Stimulated activated CD8-positive, alpha-beta memory T cell treated with anti-CD3 and anti-CD28 coated beads, Interleukin-2, amount 100 ng/mL, for 1 hour (primary cell): ENCODE data around the gene DGLUCY.
"Not testable (repeated sequence)": the region's sequence is repeated elsewhere in the genome, so short reads cannot be mapped to it uniquely, and the experiment has no call there.

ENCODE experiments used
- DNase-seq, 2 donors: peaks; one replicate each; pipeline ENCODE4 v3.0.0-alpha.2; 2020; ENCODE audit warnings: low read depth in 2 of 2

DGLUCY gene, protein sequence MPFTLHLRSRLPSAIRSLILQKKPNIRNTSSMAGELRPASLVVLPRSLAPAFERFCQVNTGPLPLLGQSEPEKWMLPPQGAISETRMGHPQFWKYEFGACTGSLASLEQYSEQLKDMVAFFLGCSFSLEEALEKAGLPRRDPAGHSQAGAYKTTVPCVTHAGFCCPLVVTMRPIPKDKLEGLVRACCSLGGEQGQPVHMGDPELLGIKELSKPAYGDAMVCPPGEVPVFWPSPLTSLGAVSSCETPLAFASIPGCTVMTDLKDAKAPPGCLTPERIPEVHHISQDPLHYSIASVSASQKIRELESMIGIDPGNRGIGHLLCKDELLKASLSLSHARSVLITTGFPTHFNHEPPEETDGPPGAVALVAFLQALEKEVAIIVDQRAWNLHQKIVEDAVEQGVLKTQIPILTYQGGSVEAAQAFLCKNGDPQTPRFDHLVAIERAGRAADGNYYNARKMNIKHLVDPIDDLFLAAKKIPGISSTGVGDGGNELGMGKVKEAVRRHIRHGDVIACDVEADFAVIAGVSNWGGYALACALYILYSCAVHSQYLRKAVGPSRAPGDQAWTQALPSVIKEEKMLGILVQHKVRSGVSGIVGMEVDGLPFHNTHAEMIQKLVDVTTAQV

DNA sequence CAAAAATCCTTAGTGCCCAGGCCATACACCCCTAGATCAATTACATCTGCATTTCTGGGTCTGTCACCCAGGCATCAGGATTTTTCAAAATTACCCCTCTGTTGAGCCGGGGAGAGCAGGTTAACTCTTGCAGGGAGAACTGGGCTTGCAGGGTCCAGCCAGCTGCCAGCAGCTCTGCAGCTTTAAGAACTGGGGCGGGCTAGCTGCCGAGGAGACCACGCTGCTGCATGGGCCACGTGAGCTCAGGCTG, at the start of gene DGLUCY:
Gene DGLUCY (plus strand): TSS at position 245 of the 250 bp plus-strand sequence. CDS start 46,222 bp downstream, outside the sequence.
- DNase-seq: peak in 1 of 2 donors; percentile 21

- no peak for DNase-seq
Measured at GRCh38 chr14:91065266-91065665, 48.6 kb upstream of the DGLUCY start.

- no peak for DNase-seq
Measured at GRCh38 chr14:91067186-91067585, 46.7 kb upstream of the DGLUCY start.

GRCh38 chr14:91068642-91069041, 45.2 kb upstream of the DGLUCY start:
- DNase-seq: no peak

DNA sequence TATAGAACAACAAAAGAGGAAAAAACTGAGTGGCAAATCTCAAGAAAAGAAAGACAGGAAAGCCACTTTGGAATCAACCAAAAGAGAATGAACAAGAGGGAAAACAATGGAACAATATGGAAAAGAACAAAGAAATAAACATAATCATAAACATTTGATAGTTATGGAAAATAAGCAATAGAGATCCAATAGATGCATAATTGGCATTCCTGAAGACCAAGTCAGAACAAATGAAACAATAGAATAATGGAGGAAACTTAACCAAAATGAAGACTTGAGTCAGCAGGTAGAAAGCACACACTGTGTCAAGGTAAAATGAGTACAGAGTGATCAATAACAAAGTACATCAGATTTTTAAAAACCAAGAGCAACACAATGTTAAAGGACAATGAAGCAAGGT, 43.3 kb upstream of the DGLUCY start:
- no peak for DNase-seq

- DNase-seq: no peak
Measured at GRCh38 chr14:91075553-91075952, 38.3 kb upstream of the DGLUCY start.

GRCh38 chr14:91078095-91078737, 35.7 kb upstream of the DGLUCY start:
- DNase-seq: no peak

DNA sequence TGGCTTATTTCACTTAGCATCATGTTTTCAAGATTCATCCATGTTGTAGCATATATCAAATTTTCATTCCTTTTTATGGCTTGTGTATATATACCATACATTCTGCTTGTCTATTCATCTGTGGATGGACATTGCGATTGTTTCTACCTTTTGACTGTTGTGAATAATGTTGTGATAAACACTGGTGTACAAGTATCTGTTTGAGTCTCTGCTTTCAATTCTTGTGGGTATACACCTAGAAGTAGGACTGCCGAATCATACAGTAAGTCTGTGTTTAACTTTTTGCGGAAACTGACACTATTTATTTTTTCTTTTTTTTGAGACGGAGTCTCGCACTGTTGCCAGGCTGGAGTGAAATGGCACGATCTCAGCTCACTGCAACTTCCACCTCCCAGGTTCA, 33.8 kb upstream of the DGLUCY start:
- no peak for DNase-seq

- no peak for DNase-seq
Measured at GRCh38 chr14:91082282-91082681, 31.6 kb upstream of the DGLUCY start.

GRCh38 chr14:91084516-91084915, 29.4 kb upstream of the DGLUCY start:
- DNase-seq: no peak

- not testable (repeated sequence) for DNase-seq
Measured at GRCh38 chr14:91087470-91087869, 26.4 kb upstream of the DGLUCY start.

- DNase-seq: no peak
Measured at GRCh38 chr14:91088585-91089235, 25.2 kb upstream of the DGLUCY start.

GRCh38 chr14:91089958-91090535, 23.8 kb upstream of the DGLUCY start:
- no peak for DNase-seq

GRCh38 chr14:91090743-91091142, 23.1 kb upstream of the DGLUCY start:
- DNase-seq: no peak

DNA sequence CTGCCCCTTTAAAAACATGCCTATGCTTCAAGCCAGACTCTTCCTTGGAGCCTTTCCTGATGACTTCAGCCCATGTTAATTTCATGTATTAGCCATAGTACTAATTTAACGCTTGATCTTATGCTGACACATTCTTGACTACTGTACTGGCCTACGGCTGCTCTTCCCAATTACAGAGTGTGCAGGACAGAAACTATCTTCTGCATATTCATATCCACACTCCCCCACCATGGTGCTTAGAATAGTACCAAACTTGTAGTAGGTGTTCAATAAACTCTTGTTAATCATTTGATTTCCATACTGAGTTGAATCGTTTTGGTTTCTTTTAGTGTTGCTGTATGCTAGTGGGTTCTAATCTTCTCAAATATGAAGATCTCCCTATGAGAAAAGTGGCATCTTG, 21.8 kb upstream of the DGLUCY start:
- DNase-seq: no peak

DNA sequence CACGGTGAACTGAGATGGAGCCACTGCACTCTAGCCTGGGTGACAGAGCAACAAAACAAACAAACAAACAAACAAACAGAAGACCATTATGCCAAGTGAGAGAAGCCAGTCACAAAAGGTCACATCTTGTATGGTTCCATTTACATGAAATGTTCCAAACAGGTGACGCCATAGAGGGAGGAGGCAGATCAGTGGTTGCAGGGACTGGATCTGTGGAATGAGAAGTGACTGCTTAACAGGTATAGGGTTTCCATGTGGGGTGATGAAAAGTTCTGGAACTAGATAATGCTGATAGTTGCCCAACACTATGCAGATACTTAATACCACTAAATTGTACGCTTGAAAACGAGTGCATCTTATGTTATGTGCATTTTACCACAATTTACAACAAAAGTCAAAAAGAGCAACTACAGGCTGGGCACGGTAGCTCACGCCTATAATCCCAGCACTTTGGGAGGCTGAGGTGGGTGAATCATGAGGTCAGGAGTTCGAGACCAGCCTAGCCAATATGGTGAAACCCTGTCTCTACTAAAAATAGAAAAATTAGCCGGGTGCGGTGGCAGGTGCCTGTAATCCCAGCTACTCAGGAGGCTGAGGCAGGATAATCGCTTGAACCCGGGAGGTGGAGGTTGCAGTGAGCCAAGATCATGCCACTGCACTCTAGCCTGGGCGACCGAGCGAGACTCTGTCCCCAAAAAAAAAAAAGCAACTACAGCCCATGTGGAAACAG, 20.0 kb upstream of the DGLUCY start:
- not testable (repeated sequence) for DNase-seq

- DNase-seq: no peak
Measured at GRCh38 chr14:91094772-91095171, 19.1 kb upstream of the DGLUCY start.

DNA sequence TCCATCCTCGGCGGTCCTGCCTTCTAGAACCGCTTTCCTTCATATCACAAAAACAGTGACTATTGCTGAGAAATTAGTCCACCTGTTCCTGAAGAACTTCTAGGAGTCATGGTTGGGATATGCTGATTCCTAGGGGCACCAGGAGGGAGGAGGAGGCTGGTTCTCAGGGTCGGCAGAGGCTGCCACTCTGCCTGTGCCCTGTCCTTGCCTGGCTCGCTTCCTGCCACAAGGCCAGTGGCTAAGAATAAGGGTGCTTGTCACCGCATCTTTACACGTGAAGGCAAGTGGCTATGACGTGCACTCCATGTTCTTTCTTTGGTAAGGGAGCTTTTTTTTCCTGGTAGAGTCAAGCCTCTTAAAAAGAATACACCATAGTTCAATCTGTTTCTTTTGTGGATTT, 18.7 kb upstream of the DGLUCY start:
- no peak for DNase-seq

DNA sequence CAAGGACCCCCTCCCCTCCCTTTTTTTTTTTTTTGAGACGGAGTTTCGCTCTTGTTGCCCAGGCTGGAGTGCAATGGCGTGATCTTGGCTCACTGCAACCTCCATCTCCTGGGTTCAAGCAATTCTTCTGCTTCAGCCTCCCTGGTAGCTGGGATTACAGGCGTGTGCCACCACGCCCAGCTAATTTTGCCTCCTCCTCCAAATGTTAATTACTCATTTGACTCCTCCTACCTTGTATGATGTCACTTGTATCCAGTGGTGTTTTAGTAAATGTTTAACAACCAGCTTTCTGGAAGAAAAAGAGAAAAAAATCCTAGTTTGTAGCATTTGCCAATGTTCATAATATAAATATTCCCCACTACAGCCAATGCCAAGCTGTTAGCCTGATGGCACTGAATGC, 16.2 kb upstream of the DGLUCY start:
- not testable (repeated sequence) for DNase-seq

DNA sequence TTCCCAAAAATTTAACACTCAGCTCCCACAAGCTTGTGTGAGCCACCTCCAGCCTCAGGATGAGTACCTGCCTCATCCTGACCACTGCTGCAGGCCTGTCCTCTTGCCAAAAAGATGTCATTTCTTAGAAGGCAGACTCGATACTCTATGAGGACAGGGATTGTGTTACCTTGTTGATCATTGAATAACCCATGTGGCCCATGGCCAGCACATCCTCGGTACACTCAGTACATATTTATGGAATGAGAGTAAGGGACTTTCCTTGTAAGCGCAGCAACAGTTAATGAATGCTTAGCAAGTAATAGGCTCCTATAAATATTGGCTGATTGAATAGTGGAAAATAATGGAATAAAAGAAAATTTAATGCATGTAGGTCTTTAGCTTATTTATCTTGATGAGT, 15.3 kb upstream of the DGLUCY start:
- no peak for DNase-seq

- no peak for DNase-seq
Measured at GRCh38 chr14:91100102-91100501, 13.8 kb upstream of the DGLUCY start.

DNA sequence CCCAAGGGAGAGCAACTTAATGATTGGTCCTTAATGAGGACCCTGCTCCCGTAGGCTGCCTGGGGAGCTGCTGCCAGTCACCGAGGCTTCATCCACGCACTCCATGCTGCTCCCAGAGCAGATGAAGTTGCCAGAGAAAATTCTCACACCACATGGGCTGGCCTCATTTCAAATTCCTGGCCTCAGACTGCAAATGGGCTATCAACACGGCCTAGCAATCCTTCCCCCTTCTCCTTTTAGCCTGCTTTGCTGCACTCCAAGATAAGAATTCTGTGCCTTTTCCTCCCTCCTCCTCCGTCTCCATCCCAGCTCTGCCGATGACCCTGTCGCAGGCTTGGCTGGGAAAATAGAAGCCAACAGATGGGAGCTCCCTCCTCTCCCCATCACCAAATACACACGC, 10.8 kb upstream of the DGLUCY start:
- DNase-seq: no peak
